Astrocyte (in vitro differentiated cells and primary cell): ENCODE results near the gene RPN2.

Experiments used
- CTCF ChIP-seq: IDR thresholded peaks from 2 replicates; pipeline ENCODE4 v1.5.1; 2011; ENCODE audit warnings: low read depth, mild to moderate bottlenecking, inconsistent platforms, low read length, moderate library complexity; ENCODE audit not compliant: insufficient read depth
- EZH2 ChIP-seq: IDR thresholded peaks from 2 replicates; pipeline ENCODE4 v1.6.1; 2012; ENCODE audit warnings: mild to moderate bottlenecking, low read length, inconsistent platforms; ENCODE audit not compliant: insufficient read depth

- TF ChIP-seq CTCF (no peak), EZH2 (no peak)
These were observed 18.4 kb upstream of the RPN2 start for GRCh38 chr20:37160683-37161082.
